Kidney tubule cell (primary cell): ENCODE measurements around the gene KCTD1.

Experiments used
- DNase-seq: peaks from one replicate; pipeline ENCODE4 v3.0.0-alpha.2; 2018; ENCODE audit warnings: low spot score

KCTD1 gene

GRCh38 chr18:26549263-26550094 is 1.1 kb upstream of the KCTD1 start:
- DNase-seq, result peak; percentile 90

- peak; percentile 87 for DNase-seq
Observed at GRCh38 chr18:26547646-26548414, 523 bp downstream of the KCTD1 start.

GRCh38 chr18:26546875-26547645 is 1.3 kb downstream of the KCTD1 start:
- peak; percentile 22 for DNase-seq

- DNase-seq, result peak; percentile 63
Observed at GRCh38 chr18:26546170-26546874, 2.0 kb downstream of the KCTD1 start.

GRCh38 chr18:26545335-26546123 is 2.8 kb downstream of the KCTD1 start:
- DNase-seq, result peak; percentile 39

- DNase-seq, result peak; percentile 55
Observed at GRCh38 chr18:26544451-26544850, 3.9 kb downstream of the KCTD1 start.

GRCh38 chr18:26543373-26543772 is 5.0 kb downstream of the KCTD1 start:
- peak; percentile 66 for DNase-seq

GRCh38 chr18:26540043-26540628 is 8.2 kb downstream of the KCTD1 start:
- peak; percentile 70 for DNase-seq

- DNase-seq, result no peak
Observed at GRCh38 chr18:26538524-26538923, 9.8 kb downstream of the KCTD1 start.

GRCh38 chr18:26536664-26537063 is 11.7 kb downstream of the KCTD1 start:
- DNase-seq, result peak; percentile 59

- peak; percentile 84 for DNase-seq
Observed at GRCh38 chr18:26536032-26536431, 12.3 kb downstream of the KCTD1 start.

GRCh38 chr18:26535630-26536029 is 12.7 kb downstream of the KCTD1 start:
- no peak for DNase-seq

GRCh38 chr18:26532367-26533340 is 15.7 kb downstream of the KCTD1 start:
- peak; percentile 34 for DNase-seq

GRCh38 chr18:26531605-26532298 is 16.6 kb downstream of the KCTD1 start:
- DNase-seq, result no peak

- no peak for DNase-seq
Observed at GRCh38 chr18:26526966-26527234, 21.5 kb downstream of the KCTD1 start.

GRCh38 chr18:26526128-26526965 is 22.0 kb downstream of the KCTD1 start:
- no peak for DNase-seq

GRCh38 chr18:26524504-26525351 is 23.6 kb downstream of the KCTD1 start:
- DNase-seq, result no peak
